ENCODE results near the gene ANKRD6. TPM values are rescaled to one million over a fixed set of nuclear protein-coding genes. Genes with fewer than 3 reads are reported as not detected.

ANKRD6 gene
- total and polyA plus RNA-seq, 2 experiments from 2014 or later: 9.3 to 20.9 TPM

DNA sequence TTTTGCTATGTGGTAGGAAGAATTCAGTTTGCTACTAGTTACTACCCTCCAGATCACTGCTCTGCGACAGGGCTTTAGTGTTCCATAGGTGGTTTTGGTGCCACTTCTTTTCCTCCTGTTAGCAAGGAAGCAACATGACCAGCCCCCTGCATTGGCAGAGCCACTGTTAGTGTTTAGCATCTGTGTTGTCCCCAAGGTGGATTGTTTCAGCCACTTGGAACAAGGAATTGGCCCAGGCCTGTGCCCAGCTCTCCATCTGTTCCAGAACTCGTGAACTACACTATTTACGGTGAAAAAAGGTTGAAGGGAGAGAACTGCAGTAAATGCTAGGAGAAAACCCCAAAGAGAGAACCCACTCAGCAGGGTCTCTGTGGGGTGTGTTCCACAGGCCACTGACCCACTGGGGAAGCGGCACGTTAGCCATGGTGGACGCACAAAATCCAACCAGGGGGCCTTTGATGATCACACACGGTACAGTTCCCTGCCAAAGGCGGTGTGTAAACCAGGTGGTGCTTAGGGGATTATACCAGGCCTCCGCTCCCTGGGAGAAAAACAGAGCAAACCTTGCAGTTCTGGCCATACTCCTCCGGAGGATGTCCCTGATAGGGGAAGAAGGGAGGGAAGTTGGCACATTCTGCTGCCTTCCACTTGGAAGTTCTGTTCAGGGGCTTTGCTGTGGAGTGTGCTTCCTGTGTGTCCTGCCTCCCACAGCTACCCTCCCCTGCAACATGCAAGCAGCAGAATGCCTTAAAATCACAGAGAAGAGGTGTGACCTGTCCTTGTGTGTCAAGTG, 133.3 kb downstream of the ANKRD6 start:
- Histone ChIP-seq H4K20me1 (ENCODE audit: insufficient read depth, poor library complexity, severe bottlenecking) (no peaks in the 10 kb centered on the region), H3K79me2 (no peaks in the 10 kb centered on the region), H3K4me1 (ENCODE audit: insufficient read depth) (peaks cover 23% of the 10 kb centered on the region), H3K9me2 (replicated peaks; ENCODE audit: insufficient read depth) (no peaks in the 10 kb centered on the region), H3K4me2 (no peak overlapping the region), H3K4me3 (no peak overlapping the region), H3K27me3 (no peaks in the 10 kb centered on the region), H2AFZ (no peak overlapping the region), H3K27ac (no peak overlapping the region), H3K36me3 (replicated peaks; ENCODE audit: insufficient read depth, low read depth) (no peaks in the 10 kb centered on the region), H3K9me3 (ENCODE audit: low read depth) (no peaks in the 10 kb centered on the region)
- TF ChIP-seq, protein P1, sequence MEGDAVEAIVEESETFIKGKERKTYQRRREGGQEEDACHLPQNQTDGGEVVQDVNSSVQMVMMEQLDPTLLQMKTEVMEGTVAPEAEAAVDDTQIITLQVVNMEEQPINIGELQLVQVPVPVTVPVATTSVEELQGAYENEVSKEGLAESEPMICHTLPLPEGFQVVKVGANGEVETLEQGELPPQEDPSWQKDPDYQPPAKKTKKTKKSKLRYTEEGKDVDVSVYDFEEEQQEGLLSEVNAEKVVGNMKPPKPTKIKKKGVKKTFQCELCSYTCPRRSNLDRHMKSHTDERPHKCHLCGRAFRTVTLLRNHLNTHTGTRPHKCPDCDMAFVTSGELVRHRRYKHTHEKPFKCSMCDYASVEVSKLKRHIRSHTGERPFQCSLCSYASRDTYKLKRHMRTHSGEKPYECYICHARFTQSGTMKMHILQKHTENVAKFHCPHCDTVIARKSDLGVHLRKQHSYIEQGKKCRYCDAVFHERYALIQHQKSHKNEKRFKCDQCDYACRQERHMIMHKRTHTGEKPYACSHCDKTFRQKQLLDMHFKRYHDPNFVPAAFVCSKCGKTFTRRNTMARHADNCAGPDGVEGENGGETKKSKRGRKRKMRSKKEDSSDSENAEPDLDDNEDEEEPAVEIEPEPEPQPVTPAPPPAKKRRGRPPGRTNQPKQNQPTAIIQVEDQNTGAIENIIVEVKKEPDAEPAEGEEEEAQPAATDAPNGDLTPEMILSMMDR (IDR thresholded peaks at IDR 0.05; ENCODE audit: poor library complexity): no peak
- TF ChIP-seq EZH2phosphoT487 (IDR thresholded peaks at IDR 0.05; ENCODE audit: low read depth, severe bottlenecking, unreplicated experiment): no peak
- TF ChIP-seq EZH2 (IDR thresholded peaks at IDR 0.05; ENCODE audit: borderline replicate concordance): no peak
- WGBS (ENCODE audit: low lambda C conversion rate, missing lambda C conversion rate): 92% methylated on average over 10 of the region's 10 CpGs
- no peak for DNase-seq (ENCODE audit: low spot score)

DNA sequence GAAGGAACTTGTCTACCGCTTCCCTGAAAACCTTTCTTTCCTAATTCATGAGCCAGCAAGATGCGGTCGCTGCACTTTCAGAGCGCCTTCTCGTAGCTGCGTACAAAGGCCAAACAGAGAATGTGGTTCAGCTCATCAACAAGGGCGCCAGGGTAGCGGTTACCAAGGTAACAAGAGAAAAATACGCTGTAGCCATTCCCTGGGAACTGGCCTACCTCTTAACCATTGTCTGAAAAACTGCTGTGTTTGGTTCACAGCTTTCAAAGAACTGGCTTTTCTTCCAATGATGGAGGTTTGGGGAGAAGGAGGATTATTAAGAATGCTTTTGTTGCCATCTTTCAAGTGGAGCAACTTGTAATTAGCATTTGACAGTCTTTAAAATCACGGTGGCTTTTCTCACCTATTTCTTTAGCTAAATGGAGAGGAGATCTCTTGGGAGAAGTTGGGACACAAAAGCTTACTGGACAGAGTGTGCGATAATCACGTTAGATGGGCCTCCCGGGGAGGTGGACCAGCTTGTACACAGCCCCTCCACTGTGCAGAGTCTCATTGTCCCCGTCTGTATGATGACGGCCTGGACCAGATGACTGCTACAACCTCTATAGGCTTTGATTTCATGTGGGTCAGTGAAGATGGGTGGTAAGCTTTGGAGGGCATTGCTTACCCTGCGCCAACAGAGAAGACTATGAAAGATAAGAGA, 134.1 kb downstream of the ANKRD6 start:
- WGBS (ENCODE audit: low lambda C conversion rate, missing lambda C conversion rate): 95% methylated on average over 16 of the region's 16 CpGs
- Histone ChIP-seq H3K4me2 (peak overlapping the region; percentile 62), H3K4me1 (ENCODE audit: insufficient read depth) (peaks cover 15% of the 10 kb centered on the region), H3K79me2 (no peaks in the 10 kb centered on the region), H3K9me3 (ENCODE audit: low read depth) (no peaks in the 10 kb centered on the region), H3K9me2 (replicated peaks; ENCODE audit: insufficient read depth) (no peaks in the 10 kb centered on the region), H3K27ac (peak overlapping the region; percentile 35), H3K27me3 (no peaks in the 10 kb centered on the region), H3K36me3 (replicated peaks; ENCODE audit: insufficient read depth, low read depth) (no peaks in the 10 kb centered on the region), H2AFZ (no peak overlapping the region), H3K4me3 (no peak overlapping the region), H4K20me1 (ENCODE audit: insufficient read depth, poor library complexity, severe bottlenecking) (no peaks in the 10 kb centered on the region)
- TF ChIP-seq, protein P1 (IDR thresholded peaks at IDR 0.05; ENCODE audit: poor library complexity): no peak
- TF ChIP-seq EZH2phosphoT487 (IDR thresholded peaks at IDR 0.05; ENCODE audit: low read depth, severe bottlenecking, unreplicated experiment): no peak
- no peak for TF ChIP-seq EZH2 (IDR thresholded peaks at IDR 0.05; ENCODE audit: borderline replicate concordance)
- DNase-seq (ENCODE audit: low spot score): no peak

DNA sequence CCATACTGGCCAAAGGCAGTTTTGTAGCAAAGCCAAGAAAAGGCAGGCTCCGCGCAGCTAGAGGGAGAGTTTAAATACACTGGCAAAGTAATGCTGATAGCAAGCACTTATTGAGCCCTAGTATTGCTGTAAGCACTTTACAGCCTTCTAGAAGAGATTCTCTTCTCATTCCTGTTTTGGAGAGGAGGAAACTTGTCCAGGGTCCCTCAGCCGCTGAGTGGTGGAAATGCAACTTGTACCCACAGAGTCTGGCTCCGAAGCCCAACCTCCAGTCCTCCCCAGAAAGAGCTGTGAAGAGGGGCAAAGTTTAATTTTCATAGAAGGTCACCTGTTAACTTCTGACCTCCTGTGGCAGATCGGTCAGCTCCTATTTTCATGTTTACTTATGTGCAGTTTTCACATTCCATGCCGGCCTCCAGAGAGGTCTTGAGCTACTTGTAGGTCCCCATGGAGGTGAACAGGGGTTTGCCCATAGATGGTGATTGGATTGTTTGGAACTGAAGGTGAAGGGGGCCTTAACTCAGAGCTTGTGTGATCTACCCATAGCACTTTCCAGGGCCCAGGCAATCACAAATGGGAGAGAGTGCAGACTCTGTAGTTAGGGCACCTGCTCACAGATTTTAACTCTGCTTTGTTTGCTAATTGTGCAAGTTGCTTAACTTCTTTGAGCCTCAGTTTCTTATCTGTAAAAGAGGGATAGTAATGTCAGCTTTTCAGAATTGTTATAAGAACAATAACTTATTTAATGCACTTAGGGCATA, 134.9 kb downstream of the ANKRD6 start:
- no peak for DNase-seq (ENCODE audit: low spot score)
- Histone ChIP-seq H3K4me1 (ENCODE audit: insufficient read depth) (peaks cover 10% of the 10 kb centered on the region), H3K27ac (peak overlapping the region; percentile 35), H3K36me3 (replicated peaks; ENCODE audit: insufficient read depth, low read depth) (no peaks in the 10 kb centered on the region), H3K9me3 (ENCODE audit: low read depth) (no peaks in the 10 kb centered on the region), H3K4me3 (no peak overlapping the region), H2AFZ (no peak overlapping the region), H3K4me2 (peak overlapping the region; percentile 62), H3K27me3 (no peaks in the 10 kb centered on the region), H3K79me2 (no peaks in the 10 kb centered on the region), H4K20me1 (ENCODE audit: insufficient read depth, poor library complexity, severe bottlenecking) (no peaks in the 10 kb centered on the region), H3K9me2 (replicated peaks; ENCODE audit: insufficient read depth) (no peaks in the 10 kb centered on the region)
- WGBS (ENCODE audit: low lambda C conversion rate, missing lambda C conversion rate): 76% methylated on average over 6 of the region's 6 CpGs
- TF ChIP-seq EZH2 (IDR thresholded peaks at IDR 0.05; ENCODE audit: borderline replicate concordance) (no peak), EZH2phosphoT487 (IDR thresholded peaks at IDR 0.05; ENCODE audit: low read depth, severe bottlenecking, unreplicated experiment) (no peak)
- TF ChIP-seq, protein P1 (IDR thresholded peaks at IDR 0.05; ENCODE audit: poor library complexity): no peak
